HT-29 (cell line): ENCODE measurements around the gene L1TD1. TPM values are rescaled to one million over a fixed set of nuclear protein-coding genes. Genes with fewer than 3 reads are reported as not detected.
"Not testable (repeated sequence)": the region's sequence is repeated elsewhere in the genome, so short reads cannot be mapped to it uniquely, and the experiment has no call there.

ENCODE experiments used
- DNase-seq: peaks from one replicate; pipeline ENCODE4 v3.0.0-alpha.2; 2015; ENCODE audit warnings: low spot score
- total RNA-seq: library from RNA; depleted of rRNA; stranded (reverse); fragments of >200 nt; shearing (Covaris generic); gene quantifications from 2 replicates; pipeline ENCODE4 v1.2.3, GENCODE V29; 2014

The L1TD1 gene
- total RNA-seq, 1 experiment from 2014 or later, result not detected

DNA sequence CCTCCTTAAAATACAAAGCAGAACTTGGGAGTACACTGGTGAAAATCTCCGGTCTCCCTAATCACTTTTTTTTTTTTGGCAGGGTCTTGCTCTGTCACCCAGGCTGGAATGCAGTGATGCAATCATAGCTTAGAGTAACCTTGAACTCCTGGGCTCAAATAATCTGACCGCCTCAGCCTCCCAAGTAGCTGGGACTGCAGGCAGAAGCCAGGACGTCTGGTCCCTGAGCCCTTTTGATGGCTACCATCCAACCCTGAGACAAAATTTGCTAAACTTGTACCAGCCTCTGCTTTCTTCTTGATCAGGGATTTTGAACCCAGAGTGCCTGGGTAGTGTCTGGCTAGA lies 4.1 kb downstream of the L1TD1 start:
- no peak for DNase-seq

DNA sequence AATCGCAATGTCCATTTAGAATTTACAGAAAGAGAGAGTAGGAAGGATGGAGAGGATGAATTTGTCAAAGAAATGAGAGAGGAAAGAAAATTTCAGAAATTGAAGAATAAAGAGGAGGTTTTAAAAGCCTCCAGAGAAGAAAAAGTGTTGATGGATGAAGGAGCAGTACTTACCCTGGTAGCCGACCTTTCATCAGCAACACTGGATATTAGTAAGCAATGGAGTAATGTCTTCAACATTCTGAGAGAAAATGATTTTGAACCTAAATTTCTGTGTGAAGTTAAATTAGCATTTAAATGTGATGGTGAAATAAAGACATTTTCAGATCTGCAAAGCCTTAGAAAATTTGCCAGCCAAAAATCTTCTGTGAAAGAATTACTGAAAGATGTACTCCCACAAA lies 12.5 kb downstream of the L1TD1 start:
- DNase-seq, result no peak

DNA sequence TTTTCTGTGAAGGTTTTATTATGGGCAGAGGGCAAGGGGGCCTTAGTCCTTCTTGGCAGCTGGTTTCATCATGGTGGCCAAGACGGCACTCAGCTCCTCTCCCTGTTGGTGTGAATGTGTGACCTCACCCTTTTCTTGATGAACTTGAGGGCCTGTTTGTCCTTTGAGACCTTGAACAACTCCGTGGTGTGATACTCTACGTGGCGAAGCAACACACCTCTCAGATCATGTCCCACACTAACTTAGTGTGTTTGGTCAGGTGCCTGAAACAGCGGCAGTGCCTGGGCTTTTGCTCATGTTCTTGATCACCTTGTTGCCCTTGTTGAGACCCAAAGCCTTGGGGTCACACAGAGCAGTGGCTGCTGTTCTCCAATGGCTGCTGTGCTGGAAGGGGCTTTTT lies 13.4 kb downstream of the L1TD1 start:
- DNase-seq, result no peak

DNA sequence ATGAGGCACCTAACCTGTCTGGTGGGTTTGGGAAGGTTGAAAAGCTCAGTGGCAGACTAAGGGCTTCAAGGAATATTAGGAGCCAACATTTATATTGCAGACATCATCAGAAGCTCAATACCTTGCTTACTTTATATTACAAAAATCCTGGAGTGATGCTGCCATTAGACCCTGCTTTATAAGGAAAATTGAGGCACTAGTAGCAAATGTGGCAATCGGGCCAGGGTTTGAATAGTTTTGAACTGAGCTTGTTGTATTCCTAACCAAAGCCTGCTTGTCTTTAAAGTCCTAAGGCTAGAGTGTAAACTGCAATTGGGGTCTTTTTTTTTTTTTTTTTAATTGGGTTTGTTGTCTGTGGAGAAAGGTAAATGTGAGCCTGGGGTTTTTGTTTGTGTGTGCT lies 14.3 kb downstream of the L1TD1 start:
- DNase-seq, result no peak

DNA sequence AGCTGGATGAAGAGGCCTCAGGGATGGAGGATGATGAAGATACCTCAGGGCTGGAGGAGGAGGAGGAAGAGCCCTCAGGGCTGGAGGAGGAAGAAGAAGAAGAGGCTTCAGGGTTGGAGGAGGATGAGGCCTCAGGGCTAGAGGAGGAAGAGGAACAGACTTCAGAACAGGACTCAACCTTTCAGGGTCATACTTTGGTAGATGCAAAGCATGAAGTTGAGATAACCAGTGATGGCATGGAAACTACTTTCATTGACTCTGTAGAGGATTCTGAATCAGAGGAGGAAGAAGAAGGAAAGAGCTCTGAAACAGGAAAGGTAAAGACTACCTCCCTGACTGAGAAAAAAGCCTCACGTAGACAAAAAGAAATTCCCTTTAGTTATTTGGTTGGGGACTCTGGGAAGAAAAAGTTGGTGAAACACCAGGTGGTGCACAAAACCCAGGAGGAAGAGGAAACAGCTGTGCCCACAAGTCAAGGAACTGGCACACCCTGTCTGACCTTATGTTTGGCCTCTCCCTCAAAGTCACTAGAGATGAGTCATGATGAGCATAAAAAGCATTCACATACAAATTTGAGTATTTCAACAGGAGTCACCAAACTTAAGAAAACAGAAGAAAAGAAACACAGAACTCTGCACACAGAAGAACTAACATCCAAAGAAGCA lies 15.4 kb downstream of the L1TD1 start:
- no peak for DNase-seq

DNA sequence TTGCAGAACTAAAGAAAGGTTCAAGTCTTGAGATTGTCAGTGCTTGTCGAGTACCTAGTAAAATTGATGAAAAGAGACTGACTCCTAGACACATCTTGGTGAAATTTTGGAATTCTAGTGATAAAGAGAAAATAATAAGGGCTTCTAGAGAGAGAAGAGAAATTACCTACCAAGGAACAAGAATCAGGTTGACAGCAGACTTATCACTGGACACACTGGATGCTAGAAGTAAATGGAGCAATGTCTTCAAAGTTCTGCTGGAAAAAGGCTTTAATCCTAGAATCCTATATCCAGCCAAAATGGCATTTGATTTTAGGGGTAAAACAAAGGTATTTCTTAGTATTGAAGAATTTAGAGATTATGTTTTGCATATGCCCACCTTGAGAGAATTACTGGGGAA lies 16.3 kb downstream of the L1TD1 start:
- DNase-seq, result no peak

DNA sequence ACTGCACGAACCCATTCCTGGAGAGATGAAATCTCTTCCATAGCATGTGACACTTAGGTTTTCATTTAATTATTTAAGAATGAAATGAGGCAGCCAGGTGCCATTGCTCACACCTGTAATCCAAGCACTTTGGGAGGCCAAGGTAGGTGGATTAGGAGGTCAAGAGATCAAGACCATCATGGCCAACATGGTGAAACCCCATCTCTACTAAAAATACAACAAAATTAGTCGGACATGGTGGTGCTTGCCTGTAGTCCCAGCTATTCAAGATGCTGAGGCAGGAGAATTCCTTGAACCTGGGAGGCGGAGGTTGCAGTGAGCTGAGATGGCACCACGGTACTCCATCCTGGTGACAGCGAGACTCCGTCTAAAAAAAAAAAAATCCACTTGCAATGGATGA lies 17.8 kb downstream of the L1TD1 start:
- DNase-seq, result no peak

DNA sequence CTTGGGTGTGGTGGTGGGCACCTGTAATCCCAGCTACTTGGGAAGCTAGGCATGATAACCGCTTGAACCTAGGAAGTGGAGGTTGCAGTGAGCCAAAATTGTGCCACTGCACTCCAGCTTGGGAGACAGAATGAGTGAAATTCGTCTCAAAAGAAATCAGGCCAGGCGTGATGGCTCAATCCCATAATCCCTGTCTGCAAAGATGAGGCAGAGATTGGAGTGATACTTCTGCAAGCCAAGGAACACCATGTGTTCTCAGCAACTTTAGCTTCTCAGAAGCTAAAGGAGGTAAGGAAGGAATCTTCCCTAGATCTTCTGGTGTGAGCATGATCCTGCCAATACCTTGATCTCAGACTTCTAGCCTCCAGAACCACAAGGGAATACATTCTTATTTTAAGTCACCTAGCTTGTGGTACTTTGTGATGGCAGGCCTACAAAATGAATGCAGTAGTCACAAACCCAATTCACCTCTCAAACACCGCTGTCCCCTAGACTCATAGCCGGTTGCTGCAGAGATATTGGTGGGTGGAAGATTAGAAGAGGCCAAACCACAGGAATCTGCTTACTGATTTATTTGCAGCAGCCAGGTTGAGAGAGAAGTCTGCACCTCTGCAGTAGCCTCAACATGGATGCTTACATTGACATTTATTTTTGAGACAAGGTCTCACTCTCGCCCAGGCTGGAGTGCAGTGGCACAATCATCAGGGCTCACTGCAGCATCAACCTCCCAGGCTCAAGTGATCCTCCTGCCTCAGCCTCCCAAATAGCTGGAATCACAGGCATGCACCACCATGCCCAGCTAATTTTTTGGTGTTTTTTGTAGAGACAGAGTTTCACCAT lies 18.6 kb downstream of the L1TD1 start:
- no peak for DNase-seq

DNA sequence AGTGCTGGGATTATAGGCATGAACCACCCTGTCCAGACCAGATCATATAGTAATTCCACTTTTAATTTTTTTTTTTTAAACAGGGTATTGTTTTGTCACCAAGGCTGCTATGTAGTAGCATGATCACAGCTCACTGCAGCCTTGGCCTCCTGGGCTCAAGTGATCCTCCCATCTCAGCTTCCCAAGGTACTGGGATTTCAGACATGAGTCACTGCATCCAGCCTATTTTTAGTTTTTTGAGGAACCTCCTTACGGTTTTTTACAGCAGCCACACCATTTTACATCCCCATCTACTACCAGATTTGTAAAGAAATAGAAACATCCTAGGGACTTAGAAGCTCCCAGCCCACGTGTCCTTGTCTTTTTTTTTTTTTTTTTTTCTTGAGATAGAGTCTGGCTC lies 24.0 kb downstream of the L1TD1 start:
- DNase-seq, result no peak

DNA sequence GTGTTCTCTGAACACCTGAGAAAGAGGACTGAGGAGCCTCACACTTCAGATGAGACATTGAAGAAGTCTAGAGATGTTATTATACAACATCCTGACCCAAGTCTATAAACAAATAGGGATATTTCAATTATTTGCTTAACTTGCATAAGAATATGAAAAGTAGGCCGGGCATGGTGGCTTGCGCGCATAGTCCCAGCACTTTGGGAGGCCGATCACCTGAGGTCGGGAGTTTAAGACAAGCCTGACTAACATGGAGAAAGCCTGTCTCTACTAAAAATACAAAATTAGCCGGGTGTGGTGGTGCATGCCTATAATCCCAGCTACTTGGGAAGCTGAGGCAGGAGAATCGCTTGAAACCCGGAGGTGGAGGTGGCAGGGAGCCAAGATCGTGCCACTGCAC lies 25.8 kb downstream of the L1TD1 start:
- DNase-seq, result not testable (repeated sequence)

DNA sequence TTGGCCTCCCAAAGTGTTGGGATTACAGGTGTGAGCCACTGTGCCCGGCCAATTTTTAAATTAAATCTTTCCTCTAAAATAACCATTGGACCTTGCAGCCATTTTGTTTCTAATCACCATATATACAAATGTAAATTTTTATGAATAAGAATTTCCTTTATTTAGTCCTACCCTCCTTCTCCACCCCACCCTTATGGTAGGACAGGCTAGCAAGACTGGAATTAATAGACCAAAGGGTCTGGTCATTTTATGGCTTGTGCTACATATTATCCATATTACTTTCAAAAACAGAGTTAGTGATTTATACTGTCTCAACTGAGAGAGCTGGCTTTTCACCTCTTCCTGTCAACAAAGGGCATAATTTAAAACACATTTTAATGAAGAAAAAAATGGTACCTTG lies 26.5 kb downstream of the L1TD1 start:
- no peak for DNase-seq

DNA sequence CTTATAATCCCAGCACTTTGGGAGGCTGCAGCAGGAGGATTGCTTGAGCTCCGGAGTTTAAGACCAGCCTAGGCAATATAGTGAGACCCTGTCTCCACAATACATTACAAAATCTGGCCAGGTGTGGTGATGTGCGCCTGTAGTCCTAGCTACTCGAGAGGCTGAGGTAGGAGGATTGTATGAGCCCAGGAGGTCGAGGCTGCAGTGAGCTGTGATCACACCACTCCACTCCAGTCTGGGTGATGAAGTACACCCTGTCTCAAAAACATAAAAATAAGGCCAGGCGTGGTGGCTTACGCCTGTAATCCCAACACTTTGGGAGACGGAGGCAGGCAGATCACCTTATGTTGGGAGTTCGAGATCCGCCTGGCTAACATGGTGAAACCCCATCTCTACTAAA lies 27.7 kb downstream of the L1TD1 start:
- DNase-seq, result no peak

DNA sequence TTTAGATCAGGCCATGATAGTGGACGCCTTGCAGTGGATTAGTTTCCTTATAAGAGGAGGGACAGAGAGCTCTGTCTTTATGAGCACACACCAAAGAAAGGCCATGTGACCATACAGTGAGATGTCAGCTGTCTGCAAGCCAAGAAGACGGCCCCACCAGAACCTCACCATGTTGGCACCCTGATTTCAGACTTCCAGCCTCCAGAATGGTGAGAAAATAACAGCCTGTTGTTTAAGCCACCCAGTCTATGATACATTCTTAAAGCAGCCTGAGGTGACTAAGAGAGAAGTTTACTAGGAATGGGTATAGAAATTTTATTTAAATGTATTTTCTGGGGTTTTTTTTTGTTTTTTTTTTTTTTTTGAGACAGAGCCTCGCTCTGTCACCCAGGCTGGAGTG lies 29.5 kb downstream of the L1TD1 start:
- no peak for DNase-seq

DNA sequence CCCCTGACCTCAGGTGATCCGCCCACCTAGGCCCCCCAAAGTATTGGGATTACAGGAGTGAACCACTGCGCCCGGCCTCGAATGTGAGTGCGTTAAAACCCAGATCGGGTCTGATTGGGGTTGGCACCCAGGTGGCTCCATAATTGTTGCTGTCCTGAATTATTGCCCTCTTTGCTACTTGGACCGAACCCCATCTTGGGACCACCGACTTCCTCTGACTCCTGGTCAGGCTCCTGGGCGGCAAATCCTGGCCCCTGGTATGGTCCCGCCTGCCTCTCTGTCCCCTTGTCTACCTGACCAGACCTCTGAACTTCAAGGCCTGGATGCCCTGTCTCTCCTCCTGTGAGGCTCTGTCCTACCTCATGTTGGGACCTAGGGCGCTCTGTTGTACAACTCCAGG lies 32.8 kb downstream of the L1TD1 start:
- no peak for DNase-seq

DNA sequence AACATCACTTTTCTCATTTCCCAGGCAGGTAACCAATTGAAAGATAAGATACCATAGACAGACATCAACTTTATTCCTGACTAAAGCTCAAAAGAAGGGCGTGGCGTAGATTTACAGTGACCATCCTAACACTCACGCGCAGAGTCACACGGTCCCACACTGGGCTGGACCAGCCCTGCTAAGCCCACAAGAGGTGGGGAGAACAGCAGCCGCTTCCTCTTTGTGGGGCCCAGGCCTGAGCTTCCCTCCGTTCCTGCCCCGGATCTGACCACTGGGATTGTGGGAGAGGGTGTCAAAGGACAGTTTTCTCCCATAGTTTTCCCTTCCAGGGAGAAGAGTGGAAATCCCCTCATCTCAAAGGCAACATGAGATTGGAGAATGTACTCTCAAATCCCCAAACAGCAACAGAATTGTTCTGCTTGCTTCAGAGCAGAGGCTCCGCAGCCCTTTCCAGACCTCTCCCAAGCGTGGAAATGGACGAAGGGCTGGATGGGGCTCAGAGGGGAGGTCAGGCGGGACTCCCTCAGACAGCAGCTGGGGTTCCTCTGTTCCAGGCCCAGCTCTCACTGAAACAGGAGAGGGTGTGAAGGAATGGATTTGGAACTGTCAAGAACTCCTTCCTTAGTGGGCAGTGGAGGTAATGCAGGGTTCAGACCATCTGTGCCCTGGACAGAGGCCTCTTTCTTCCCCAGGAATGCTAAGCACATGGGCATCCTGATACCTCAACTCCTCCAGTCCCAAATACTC lies 33.7 kb downstream of the L1TD1 start:
- DNase-seq, result no peak

DNA sequence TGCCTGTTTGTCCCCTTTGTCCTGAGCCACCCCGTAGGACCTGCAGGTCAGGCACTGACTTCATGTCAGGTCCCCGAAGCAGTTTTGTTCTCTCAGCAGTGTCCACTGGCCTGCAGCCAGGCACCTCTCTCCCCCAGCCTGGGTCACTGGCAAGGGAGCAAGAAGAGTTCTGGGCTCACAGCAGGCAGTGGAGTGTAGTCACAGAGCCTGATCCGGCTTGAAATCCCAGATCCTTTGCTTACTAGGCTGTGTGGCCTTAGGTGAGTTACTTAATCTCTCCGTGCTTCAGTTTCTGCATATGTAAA lies 34.2 kb downstream of the L1TD1 start:
- DNase-seq, result no peak

DNA sequence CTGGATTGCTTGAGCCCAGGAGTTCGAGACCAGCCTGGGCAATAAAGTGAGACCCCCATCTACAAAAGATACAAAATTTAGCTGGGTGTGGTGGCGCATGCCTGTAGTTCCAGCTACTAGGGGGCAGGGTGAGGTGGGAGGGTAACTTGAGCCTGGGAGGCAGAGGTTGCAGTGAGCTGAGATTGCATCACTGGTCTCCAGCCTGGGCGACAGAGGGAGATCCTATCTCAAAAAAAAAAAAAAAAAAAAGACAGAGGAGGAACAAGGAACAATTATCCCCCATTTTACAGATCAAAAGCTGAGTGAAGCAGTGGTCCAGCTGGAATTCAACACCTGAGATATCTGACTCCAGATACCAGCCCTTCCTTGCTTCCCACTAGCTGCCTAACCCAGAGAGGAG lies 34.8 kb downstream of the L1TD1 start:
- no peak for DNase-seq

DNA sequence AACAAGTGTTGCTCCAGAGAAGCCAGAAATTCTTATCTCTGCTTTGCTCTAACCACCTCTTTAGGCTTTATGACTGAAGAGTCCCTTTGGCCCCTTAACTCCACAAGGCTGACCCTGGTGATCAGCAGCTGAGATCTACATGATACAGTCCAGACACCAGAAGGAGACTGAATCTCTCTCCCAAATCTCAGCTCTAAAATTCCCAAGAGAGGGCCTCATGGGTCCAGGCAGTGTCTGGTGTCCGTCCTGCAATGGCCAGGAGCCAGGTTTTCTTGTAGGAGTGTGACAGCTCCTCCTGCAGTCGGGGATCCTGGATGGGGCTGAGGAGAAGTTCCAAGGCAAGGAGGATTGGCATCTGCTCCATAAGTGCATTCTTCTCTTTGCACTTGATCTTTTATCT lies 35.3 kb downstream of the L1TD1 start:
- DNase-seq, result no peak

DNA sequence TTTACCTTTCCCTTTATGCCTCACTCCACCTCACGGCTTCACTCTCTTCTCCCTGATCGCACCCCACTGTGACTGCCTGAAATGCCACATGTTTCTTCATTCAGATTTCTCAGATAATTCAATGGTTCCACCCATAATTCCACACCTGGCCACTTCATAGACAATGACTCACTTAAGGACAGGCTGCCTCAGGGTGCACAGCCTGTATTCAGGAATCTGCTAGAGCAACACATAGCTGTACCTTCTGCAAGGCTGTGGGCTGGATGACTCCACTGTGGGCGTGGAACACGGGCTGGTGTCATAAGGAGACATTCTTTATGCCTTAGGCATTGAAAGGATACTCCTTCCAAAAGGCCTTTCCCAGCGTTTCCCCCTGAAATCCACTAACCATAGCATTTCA lies 36.1 kb downstream of the L1TD1 start:
- DNase-seq, result no peak

DNA sequence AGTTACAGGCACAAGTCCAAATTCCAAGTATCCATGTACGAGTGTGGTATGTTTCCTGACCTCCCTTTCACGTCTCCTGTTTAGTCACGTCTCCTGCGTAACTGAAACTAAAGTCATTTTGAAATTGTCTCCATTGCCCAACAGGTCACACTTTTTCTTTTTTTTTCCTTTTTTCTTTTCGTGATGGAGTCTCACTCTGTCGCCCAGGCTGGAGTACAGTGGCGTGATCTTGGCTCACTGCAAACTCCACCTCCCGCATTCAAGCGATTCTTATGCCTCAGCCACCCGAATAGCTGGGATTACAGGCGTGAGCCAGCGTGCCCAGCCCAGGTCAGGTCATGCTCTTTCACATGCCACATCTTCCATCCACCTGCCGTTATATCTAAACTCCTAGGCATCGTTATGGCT lies 38.2 kb downstream of the L1TD1 start:
- no peak for DNase-seq

DNA sequence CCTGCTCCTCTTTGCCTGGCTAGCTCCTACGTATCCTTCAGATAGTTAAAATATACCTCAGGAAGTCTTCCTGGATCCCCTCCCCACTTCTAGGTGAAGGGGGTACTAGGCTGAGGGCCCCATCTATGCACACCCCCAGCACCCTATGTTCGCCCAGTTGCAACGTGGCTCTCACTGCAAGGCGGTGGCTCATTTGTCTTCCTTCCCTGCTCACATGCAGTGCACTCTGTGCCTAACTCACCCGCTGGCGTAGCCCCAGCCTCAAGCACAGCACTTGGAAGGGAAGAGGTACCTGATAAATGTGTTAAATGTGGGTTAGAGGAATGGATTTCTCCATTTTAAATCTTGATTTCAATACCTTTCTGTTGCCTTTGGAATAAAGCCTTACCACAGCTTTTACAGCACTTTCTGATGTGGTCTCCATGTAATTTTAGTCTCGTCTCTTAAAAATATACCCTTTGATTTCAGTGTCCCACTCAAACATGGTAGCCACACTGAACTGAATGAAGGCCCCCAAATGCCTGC lies 39.3 kb downstream of the L1TD1 start:
- DNase-seq, result no peak

DNA sequence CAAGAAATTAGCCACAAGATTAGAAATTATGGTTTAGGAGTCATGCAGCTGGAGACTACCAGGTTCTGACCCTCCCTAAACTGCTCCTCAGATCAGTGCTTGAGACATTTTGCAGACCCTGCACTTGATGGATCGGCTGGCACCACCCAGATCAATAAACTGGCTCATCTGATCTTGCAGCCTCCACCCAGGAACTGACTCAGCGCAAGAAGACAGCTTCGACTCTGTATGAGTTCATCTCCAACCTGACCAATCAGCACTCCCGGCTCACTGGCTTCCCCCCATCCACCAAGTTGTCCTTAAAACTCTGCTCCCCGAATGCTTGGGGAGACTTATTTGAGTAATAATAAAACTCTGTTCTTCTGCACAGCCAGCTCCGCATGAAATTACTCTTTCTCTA lies 40.0 kb downstream of the L1TD1 start:
- no peak for DNase-seq

DNA sequence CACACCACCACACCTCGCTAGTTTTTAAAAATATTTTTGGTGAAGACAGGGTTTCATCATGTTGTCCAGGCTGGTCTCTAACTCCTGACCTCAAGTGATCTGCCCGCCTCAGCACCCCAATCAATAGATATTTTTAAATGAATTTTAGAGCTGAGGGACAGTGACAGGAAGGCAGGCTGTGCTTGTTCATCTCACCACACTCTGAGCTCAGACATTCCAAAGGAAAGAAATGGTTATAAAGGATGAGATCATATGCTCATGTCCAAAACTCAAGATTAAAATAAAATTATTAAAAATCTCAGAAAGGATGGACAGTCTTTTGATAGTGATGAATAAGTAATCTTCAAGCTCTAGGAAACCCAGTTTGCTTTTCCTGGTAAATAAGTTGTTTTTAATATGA lies 40.9 kb downstream of the L1TD1 start:
- DNase-seq, result no peak
